ENCODE results near the gene SYT1. TPM values are rescaled to one million over a fixed set of nuclear protein-coding genes. Genes with fewer than 3 reads are reported as not detected.

The SYT1 gene
- total RNA-seq, 4 donors from 2014 or later: 4.1 to 10.0 (median 6.7) TPM

DNA sequence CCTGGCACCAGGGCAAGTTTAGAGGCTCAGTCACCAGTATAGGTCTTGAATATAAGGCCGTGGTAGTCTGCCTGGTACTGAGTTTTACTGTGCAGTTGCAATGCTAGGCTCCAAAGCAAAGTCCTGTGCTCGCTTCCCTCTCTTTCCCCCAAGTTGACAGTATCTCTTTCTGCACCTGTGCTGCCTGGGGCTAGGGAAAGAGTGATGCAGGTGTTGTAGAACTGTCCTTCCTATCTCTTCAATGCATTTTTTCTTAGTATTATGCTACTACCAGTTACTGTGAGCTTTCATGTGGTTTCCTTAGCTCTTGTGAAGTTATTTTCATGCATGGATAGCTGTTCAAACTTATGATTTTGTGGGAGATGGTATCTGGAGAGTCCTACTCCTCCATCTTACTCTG, 359.2 kb downstream of the SYT1 start:
- Histone ChIP-seq H3K27me3 (no peaks in the 10 kb centered on the region), H3K27ac (replicated peaks in 1 of 4) (no peak overlapping the region), H3K4me1 (no peaks in the 10 kb centered on the region), H3K36me3 (no peaks in the 10 kb centered on the region), H3K9me3 (peaks cover 0 to 33% (median 14%) of the 10 kb centered on the region in 4 donors), H3K4me3 (no peak overlapping the region)
- TF ChIP-seq POLR2A (IDR thresholded peaks at IDR 0.05; ENCODE audit: low read depth) (no peak), POLR2AphosphoS5 (IDR thresholded peaks at IDR 0.05) (no peak), EP300 (IDR thresholded peaks at IDR 0.05) (no peak), CTCF (IDR thresholded peaks at IDR 0.05) (no peak)
- no peak for DNase-seq (ENCODE audit: extremely low spot score)
- 89% methylated on average over 2 of the region's 2 CpGs for WGBS
- intact Hi-C loops (cut with DNase I): no loop called here

- 88% methylated on average over 1 of the region's 1 CpG for WGBS
- H3K27me3 ChIP-seq: no peaks in the 10 kb centered on the region
- intact Hi-C loops (cut with DNase I): no loop called here
- TF ChIP-seq POLR2A (IDR thresholded peaks at IDR 0.05; ENCODE audit: low read depth): no peak
- TF ChIP-seq POLR2AphosphoS5 (IDR thresholded peaks at IDR 0.05): no peak
- H3K4me3 ChIP-seq: no peak overlapping the region
- no peaks in the 10 kb centered on the region for H3K4me1 ChIP-seq
- H3K27ac ChIP-seq (replicated peaks in 1 of 4): no peak overlapping the region
- peaks cover 0 to 14% (median under 1%) of the 10 kb centered on the region in 4 donors for H3K9me3 ChIP-seq
- DNase-seq (ENCODE audit: extremely low spot score): no peak
- H3K36me3 ChIP-seq: no peaks in the 10 kb centered on the region
Observed at GRCh38 chr12:79227091-79227490, 362.5 kb downstream of the SYT1 start.

DNA sequence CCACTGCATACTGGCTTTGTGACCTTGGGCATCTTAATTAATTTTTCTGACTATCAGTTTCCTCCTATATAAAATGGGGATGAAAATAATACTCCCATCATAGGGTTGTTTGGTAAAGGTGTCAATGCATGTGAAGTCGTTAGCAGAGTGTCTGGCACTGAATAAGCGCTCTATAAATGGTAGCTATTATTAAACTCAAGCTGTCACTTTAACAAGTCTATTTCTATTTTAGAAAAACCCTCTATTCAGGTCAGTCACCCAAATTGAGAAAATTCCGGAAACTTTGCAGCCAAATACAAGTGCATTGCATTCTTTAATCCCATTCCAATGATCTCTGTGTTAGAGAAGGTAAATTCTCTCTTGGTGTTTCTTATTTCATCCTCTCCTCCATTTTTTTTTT, 363.1 kb downstream of the SYT1 start:
- Histone ChIP-seq H3K4me3 (no peak overlapping the region), H3K9me3 (peaks cover 0 to 9% (median 0%) of the 10 kb centered on the region in 4 donors)

DNA sequence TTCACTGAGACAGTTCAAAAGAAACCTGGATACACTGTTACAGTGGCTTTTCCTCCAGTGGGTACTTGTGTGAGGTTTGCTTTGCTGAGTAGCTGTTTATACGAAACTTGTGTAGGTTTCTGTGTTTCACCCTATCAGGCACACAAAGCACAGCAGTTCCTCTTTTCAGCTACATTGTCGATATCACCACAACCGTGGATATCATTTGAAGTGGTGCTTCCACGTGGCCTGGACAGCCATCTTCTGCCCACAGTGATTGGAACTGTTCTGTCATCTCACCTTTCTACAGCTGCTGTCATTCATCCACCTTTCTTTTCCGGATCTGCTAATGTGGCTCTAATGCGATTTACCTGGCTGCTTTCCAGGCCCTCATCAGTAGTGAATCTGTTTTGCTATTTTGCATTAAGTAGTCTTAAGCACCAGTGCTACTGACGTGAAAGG, 368.8 kb downstream of the SYT1 start:
- Histone ChIP-seq H3K9me3 (no peaks in the 10 kb centered on the region), H3K36me3 (no peaks in the 10 kb centered on the region), H3K4me1 (no peaks in the 10 kb centered on the region), H3K27ac (replicated peaks in 1 of 4) (no peak overlapping the region), H3K4me3 (no peak overlapping the region), H3K27me3 (no peaks in the 10 kb centered on the region)
- intact Hi-C loops (cut with DNase I): no loop called here
- DNase-seq (ENCODE audit: extremely low spot score): no peak
- WGBS: 77% methylated on average over 7 of the region's 7 CpGs
- TF ChIP-seq POLR2AphosphoS5 (IDR thresholded peaks at IDR 0.05): no peak
- TF ChIP-seq POLR2A (IDR thresholded peaks at IDR 0.05; ENCODE audit: low read depth): no peak
- no peak for TF ChIP-seq EP300 (IDR thresholded peaks at IDR 0.05)
- TF ChIP-seq CTCF (IDR thresholded peaks at IDR 0.05): no peak

More for the DNA sequence above, 363.1 kb downstream of the SYT1 start:
- TF ChIP-seq POLR2A (IDR thresholded peaks at IDR 0.05; ENCODE audit: low read depth): no peak
- TF ChIP-seq CTCF (IDR thresholded peaks at IDR 0.05): no peak
- TF ChIP-seq EP300 (IDR thresholded peaks at IDR 0.05): no peak
- TF ChIP-seq POLR2AphosphoS5 (IDR thresholded peaks at IDR 0.05): no peak
- Histone ChIP-seq H3K27ac (replicated peaks in 1 of 4) (no peak overlapping the region), H3K27me3 (no peaks in the 10 kb centered on the region), H3K4me1 (no peaks in the 10 kb centered on the region), H3K36me3 (no peaks in the 10 kb centered on the region)
- 95% methylated on average over 3 of the region's 3 CpGs for WGBS
- no peak for DNase-seq (ENCODE audit: extremely low spot score)
- intact Hi-C loops (cut with DNase I): no loop called here

GRCh38 chr12:79236920-79237319, 372.3 kb downstream of the SYT1 start:
- H3K4me3 ChIP-seq: no peak overlapping the region
- WGBS: 95% methylated on average over 4 of the region's 4 CpGs
- H3K27ac ChIP-seq (replicated peaks in 1 of 4): no peak overlapping the region
- H3K4me1 ChIP-seq: no peaks in the 10 kb centered on the region
- no peak for DNase-seq (ENCODE audit: extremely low spot score)
- H3K9me3 ChIP-seq: no peaks in the 10 kb centered on the region
- TF ChIP-seq CTCF (IDR thresholded peaks at IDR 0.05) (no peak), EP300 (IDR thresholded peaks at IDR 0.05) (no peak), POLR2A (IDR thresholded peaks at IDR 0.05; ENCODE audit: low read depth) (no peak), POLR2AphosphoS5 (IDR thresholded peaks at IDR 0.05) (no peak)
- no peaks in the 10 kb centered on the region for H3K27me3 ChIP-seq
- intact Hi-C loops (cut with DNase I): no loop called here
- no peaks in the 10 kb centered on the region for H3K36me3 ChIP-seq
